Measurements from ENCODE around the gene ADSL.

DNA sequence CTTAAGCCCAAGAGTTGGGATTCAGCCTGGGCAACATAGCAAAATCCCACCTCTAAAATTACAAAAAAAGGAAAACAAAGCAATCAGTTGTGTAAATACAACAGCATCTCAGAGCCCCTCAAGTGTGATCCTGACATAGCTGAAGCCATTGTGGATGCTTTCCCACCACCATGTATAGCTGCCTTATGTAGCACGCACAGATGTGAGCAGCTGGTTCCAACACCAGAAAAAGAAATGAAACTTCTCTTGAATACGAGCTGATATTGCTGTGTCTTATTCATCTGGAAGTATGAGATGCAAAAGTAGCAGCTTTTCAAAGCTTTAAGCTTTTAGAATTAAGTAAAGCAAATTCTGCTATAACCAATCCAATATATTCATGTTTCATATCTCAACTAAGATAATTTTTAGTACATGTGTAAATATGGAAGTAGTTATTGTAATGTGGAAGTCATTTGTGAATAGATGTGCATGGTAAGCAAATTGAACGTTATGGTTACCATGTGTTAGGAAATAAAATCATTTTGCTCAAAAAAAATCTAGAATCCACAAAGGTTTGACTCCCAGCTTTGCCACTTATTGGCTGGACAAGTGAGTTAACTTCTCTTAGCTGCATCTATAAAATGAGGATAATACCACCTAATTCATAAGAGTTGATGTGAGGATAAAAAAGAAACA, 87.3 kb downstream of the ADSL start:
- TF ChIP-seq, protein P1, sequence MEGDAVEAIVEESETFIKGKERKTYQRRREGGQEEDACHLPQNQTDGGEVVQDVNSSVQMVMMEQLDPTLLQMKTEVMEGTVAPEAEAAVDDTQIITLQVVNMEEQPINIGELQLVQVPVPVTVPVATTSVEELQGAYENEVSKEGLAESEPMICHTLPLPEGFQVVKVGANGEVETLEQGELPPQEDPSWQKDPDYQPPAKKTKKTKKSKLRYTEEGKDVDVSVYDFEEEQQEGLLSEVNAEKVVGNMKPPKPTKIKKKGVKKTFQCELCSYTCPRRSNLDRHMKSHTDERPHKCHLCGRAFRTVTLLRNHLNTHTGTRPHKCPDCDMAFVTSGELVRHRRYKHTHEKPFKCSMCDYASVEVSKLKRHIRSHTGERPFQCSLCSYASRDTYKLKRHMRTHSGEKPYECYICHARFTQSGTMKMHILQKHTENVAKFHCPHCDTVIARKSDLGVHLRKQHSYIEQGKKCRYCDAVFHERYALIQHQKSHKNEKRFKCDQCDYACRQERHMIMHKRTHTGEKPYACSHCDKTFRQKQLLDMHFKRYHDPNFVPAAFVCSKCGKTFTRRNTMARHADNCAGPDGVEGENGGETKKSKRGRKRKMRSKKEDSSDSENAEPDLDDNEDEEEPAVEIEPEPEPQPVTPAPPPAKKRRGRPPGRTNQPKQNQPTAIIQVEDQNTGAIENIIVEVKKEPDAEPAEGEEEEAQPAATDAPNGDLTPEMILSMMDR (IDR thresholded peaks at IDR 0.05), result no peak
- no peak for TF ChIP-seq POLR2A (IDR thresholded peaks at IDR 0.05)
